ENCODE measurements around the gene IREB2.

The IREB2 gene

GRCh38 chr15:78408961-78409360 is 29.1 kb upstream of the IREB2 start:
- TF ChIP-seq POLR2AphosphoS5 (IDR thresholded peaks at IDR 0.05; ENCODE audit: low read depth) (no peak), REST (IDR thresholded peaks at IDR 0.05; ENCODE audit: insufficient replicate concordance, low read depth) (no peak), SPI1 (IDR thresholded peaks at IDR 0.05; ENCODE audit: borderline replicate concordance, low read depth) (no peak), CTCF (IDR thresholded peaks at IDR 0.05; ENCODE audit: insufficient read depth, low read length) (no peak), GABPA (IDR thresholded peaks at IDR 0.05; ENCODE audit: low read depth) (no peak)
- Histone ChIP-seq H3K4me3 (replicated peaks; ENCODE audit: insufficient read depth, low read length) (no peak overlapping the region), H3K27ac (replicated peaks) (no peak overlapping the region; the same call in 1 of the 2 replicates), H3K27me3 (ENCODE audit: insufficient read depth, poor library complexity, severe bottlenecking) (no peaks in the 10 kb centered on the region)
- DNase-seq (ENCODE audit: low read depth in 1 of 2, low spot score in 1 of 2), result no peak

GRCh38 chr15:78411061-78411460 is 27.0 kb upstream of the IREB2 start:
- Histone ChIP-seq H3K4me3 (replicated peaks; ENCODE audit: insufficient read depth, low read length) (no peak overlapping the region), H3K27ac (replicated peaks) (no peak overlapping the region), H3K27me3 (ENCODE audit: insufficient read depth, poor library complexity, severe bottlenecking) (no peaks in the 10 kb centered on the region)
- DNase-seq (ENCODE audit: low read depth in 1 of 2, low spot score in 1 of 2), result no peak
- TF ChIP-seq GABPA (IDR thresholded peaks at IDR 0.05; ENCODE audit: low read depth) (no peak), REST (IDR thresholded peaks at IDR 0.05; ENCODE audit: insufficient replicate concordance, low read depth) (no peak), CTCF (IDR thresholded peaks at IDR 0.05; ENCODE audit: insufficient read depth, low read length) (no peak), POLR2AphosphoS5 (IDR thresholded peaks at IDR 0.05; ENCODE audit: low read depth) (no peak), SPI1 (IDR thresholded peaks at IDR 0.05; ENCODE audit: borderline replicate concordance, low read depth) (no peak)

GRCh38 chr15:78414621-78415250 is 23.3 kb upstream of the IREB2 start:
- Histone ChIP-seq H3K27me3 (ENCODE audit: insufficient read depth, poor library complexity, severe bottlenecking) (no peaks in the 10 kb centered on the region), H3K27ac (replicated peaks) (no peak overlapping the region), H3K4me3 (replicated peaks; ENCODE audit: insufficient read depth, low read length) (no peak overlapping the region)
- TF ChIP-seq POLR2AphosphoS5 (IDR thresholded peaks at IDR 0.05; ENCODE audit: low read depth) (no peak), CTCF (IDR thresholded peaks at IDR 0.05; ENCODE audit: insufficient read depth, low read length) (no peak), GABPA (IDR thresholded peaks at IDR 0.05; ENCODE audit: low read depth) (no peak), REST (IDR thresholded peaks at IDR 0.05; ENCODE audit: insufficient replicate concordance, low read depth) (no peak), SPI1 (IDR thresholded peaks at IDR 0.05; ENCODE audit: borderline replicate concordance, low read depth) (no peak)
- DNase-seq (ENCODE audit: low read depth in 1 of 2, low spot score in 1 of 2), result no peak
